Activated CD4-positive, alpha-beta T cell treated with anti-CD3 and anti-CD28 coated beads, Interleukin-2, amount 10 ng/mL, durations not matched to agents 7 days and 5 days (primary cell): ENCODE data around the gene RASA3. TPM values are rescaled to one million over a fixed set of nuclear protein-coding genes. Genes with fewer than 3 reads are reported as not detected.
A peak's percentile ranks its signal among the peaks of the same experiment; 100 is the strongest.
"Not testable (repeated sequence)": the region's sequence is repeated elsewhere in the genome, so short reads cannot be mapped to it uniquely, and the experiment has no call there.

Experiments used
- CTCF ChIA-PET: fragments of 350-600 bp; sonication (Branson Sonifier 250); formaldehyde crosslinking; loops from one replicate; lab custom pipeline; 2021; ENCODE audit warnings: antibody characterized with exemption; lab: Charles Lee
- POLR2A ChIA-PET: fragments of 350-600 bp; sonication (Branson Sonifier 250); formaldehyde crosslinking; loops from one replicate; lab custom pipeline; 2021; ENCODE audit warnings: antibody characterized with exemption; lab: Charles Lee
- DNase-seq: peaks from one replicate; pipeline ENCODE4 v3.0.0-alpha.2; 2020
- H3K27ac Mint-ChIP-seq: one replicate; pipeline ENCODE4 v1.8.0; 2021; ENCODE audit warnings: mild to moderate bottlenecking, moderate library complexity, mixed read lengths
- H3K27me3 Mint-ChIP-seq: one replicate; pipeline ENCODE4 v1.8.0; 2021; ENCODE audit warnings: mixed read lengths
- H3K36me3 Mint-ChIP-seq: one replicate; pipeline ENCODE4 v1.8.0; 2021; ENCODE audit warnings: low read depth, mixed read lengths
- H3K4me1 Mint-ChIP-seq: one replicate; pipeline ENCODE4 v1.8.0; 2021; ENCODE audit warnings: mixed read lengths
- H3K4me3 Mint-ChIP-seq: one replicate; pipeline ENCODE4 v1.8.0; 2021; ENCODE audit warnings: mild to moderate bottlenecking, moderate library complexity, mixed read lengths
- H3K9me3 Mint-ChIP-seq: one replicate; pipeline ENCODE4 v1.8.0; 2021; ENCODE audit warnings: mixed read lengths
- total RNA-seq, 2 experiments: library from RNA; stranded (reverse); gene quantifications; one replicate each; pipeline ENCODE4 v1.2.3, GENCODE V29; 2021

The RASA3 gene
- total RNA-seq, 2 experiments from 2014 or later: 114 to 115 TPM

DNA sequence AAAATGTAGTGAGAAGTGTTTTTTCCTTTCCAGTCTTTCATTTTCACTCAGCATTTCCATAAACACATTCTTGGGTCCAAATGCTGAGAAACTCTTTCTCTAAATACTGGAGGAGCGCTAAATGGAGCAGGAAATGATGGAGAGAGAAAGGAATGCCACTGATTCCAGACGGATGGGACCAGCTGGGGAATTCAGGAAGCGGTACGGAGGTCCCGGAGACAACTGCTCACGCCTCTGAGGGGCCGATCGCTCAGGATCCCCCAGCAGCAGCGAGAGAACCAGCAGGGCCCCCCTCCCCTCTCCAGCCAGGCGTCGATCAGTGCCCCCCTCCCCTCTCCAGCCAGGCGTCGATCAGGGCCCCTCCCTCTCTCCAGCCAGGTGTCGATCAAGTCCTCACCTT, 13.2 kb downstream of the RASA3 start:
- ChIA-PET CTCF (no interaction called here), POLR2A (no interaction called here)
- Mint-ChIP-seq H3K27ac (peak overlapping the region; percentile 81), H3K4me3 (peak overlapping the region; percentile 30), H3K9me3 (no peaks in the 10 kb centered on the region), H3K4me1 (peaks cover 68% of the 10 kb centered on the region), H3K36me3 (peaks cover 53% of the 10 kb centered on the region), H3K27me3 (no peaks in the 10 kb centered on the region)
- DNase-seq: no peak

DNA sequence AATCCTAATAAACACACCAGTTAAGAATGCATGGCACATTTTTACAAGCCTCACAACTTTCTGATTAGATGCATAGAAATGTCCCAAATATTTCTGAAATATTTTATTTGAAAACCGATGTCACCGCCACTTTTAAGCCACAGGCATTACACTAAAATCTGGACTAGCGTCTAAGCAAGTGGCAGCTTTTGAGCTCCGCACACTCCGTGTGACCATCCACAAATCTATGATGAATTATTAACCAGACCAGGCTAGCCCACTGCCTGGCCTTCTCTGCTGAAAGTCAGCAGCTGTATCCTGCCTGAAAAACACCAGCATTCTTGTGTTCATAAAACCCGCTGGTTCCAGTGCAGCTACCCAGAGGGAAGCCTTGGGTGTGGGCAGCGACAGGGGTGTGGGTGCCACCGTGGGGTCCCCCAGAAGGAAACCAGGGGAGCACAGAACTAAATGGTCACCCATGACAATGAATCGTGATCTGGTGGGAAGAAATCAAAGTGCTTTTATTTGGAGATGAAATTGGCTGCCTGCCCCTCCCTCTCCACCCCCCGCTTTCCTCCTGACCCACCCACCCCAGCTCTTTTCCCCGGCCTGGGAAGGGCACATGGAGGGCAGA, 13.8 kb downstream of the RASA3 start:
- ChIA-PET POLR2A (no interaction called here), CTCF (interaction anchor here (1.0 kb wide), 1 partner anchor 10 kb away, joined by 4 read pairs; no protein-coding TSS in a partner anchor)
- Mint-ChIP-seq H3K36me3 (peaks cover 50% of the 10 kb centered on the region), H3K9me3 (no peaks in the 10 kb centered on the region), H3K27me3 (no peaks in the 10 kb centered on the region), H3K27ac (peak overlapping the region; percentile 81), H3K4me1 (peaks cover 66% of the 10 kb centered on the region), H3K4me3 (no peak overlapping the region)
- DNase-seq: no peak

GRCh38 chr13:114118086-114118485, 14.3 kb downstream of the RASA3 start:
- peaks cover 50% of the 10 kb centered on the region for H3K36me3 Mint-ChIP-seq
- peaks cover 66% of the 10 kb centered on the region for H3K4me1 Mint-ChIP-seq
- H3K4me3 Mint-ChIP-seq: no peak overlapping the region
- no peak for DNase-seq
- no peaks in the 10 kb centered on the region for H3K9me3 Mint-ChIP-seq
- ChIA-PET POLR2A (no interaction called here), CTCF (interaction anchor here (1.0 kb wide), 1 partner anchor 10 kb away, joined by 4 read pairs; no protein-coding TSS in a partner anchor)
- no peaks in the 10 kb centered on the region for H3K27me3 Mint-ChIP-seq
- H3K27ac Mint-ChIP-seq: peak overlapping the region; percentile 21

GRCh38 chr13:114117341-114117874, 15.0 kb downstream of the RASA3 start:
- POLR2A ChIA-PET, H3K4me3 Mint-ChIP-seq, CTCF ChIA-PET, DNase-seq, H3K27me3 Mint-ChIP-seq, H3K9me3 Mint-ChIP-seq: not testable (repeated sequence)
- Mint-ChIP-seq H3K36me3 (peaks cover 51% of the 10 kb centered on the region), H3K4me1 (peaks cover 67% of the 10 kb centered on the region), H3K27ac (peak overlapping the region; percentile 31)

- DNase-seq: no peak
- Mint-ChIP-seq H3K4me1 (peaks cover 71% of the 10 kb centered on the region), H3K36me3 (peaks cover 55% of the 10 kb centered on the region), H3K27ac (no peak overlapping the region), H3K4me3 (no peak overlapping the region), H3K27me3 (no peaks in the 10 kb centered on the region), H3K9me3 (no peaks in the 10 kb centered on the region)
- ChIA-PET CTCF (no interaction called here), POLR2A (no interaction called here)
Observed at GRCh38 chr13:114116734-114117133, 15.7 kb downstream of the RASA3 start.

GRCh38 chr13:114115796-114116195, 16.6 kb downstream of the RASA3 start:
- no peak overlapping the region for H3K27ac Mint-ChIP-seq
- no peaks in the 10 kb centered on the region for H3K27me3 Mint-ChIP-seq
- POLR2A ChIA-PET: no interaction called here
- peaks cover 67% of the 10 kb centered on the region for H3K4me1 Mint-ChIP-seq
- no peak for DNase-seq
- no peaks in the 10 kb centered on the region for H3K9me3 Mint-ChIP-seq
- H3K36me3 Mint-ChIP-seq: peaks cover 56% of the 10 kb centered on the region
- no peak overlapping the region for H3K4me3 Mint-ChIP-seq
- CTCF ChIA-PET: no interaction called here

GRCh38 chr13:114115191-114115671, 17.2 kb downstream of the RASA3 start:
- H3K9me3 Mint-ChIP-seq: no peaks in the 10 kb centered on the region

DNA sequence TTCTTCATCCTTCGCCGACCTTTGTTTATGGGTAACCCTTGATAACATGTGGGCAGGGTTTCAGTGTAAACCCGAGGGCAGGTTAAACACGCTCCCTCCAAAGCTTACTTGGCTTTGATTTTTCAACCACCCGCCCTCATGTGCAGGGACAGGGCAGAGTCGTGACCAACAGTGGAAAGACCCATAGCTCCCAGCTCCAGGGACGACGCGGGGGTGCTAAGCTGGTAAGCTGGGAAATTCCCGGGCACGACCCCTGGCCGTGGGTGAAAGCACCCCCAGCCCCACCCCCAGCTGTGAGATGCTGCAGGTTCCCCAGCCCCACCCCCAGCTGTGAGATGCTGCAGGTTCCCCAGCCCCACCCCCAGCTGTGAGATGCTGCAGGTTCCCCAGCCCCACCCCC, 17.8 kb downstream of the RASA3 start:
- Mint-ChIP-seq H3K27ac (peak overlapping the region; percentile 64), H3K4me1 (peaks cover 73% of the 10 kb centered on the region), H3K36me3 (peaks cover 56% of the 10 kb centered on the region)
- DNase-seq, POLR2A ChIA-PET, H3K9me3 Mint-ChIP-seq, H3K27me3 Mint-ChIP-seq, H3K4me3 Mint-ChIP-seq: not testable (repeated sequence)
- CTCF ChIA-PET: interaction anchor here (1.2 kb wide), 1 partner anchor 34 kb away, joined by 3 read pairs; no protein-coding TSS in a partner anchor

More at GRCh38 chr13:114115191-114115671, 17.2 kb downstream of the RASA3 start:
- POLR2A ChIA-PET: no interaction called here
- DNase-seq: no peak
- CTCF ChIA-PET: no interaction called here
- H3K4me1 Mint-ChIP-seq: peaks cover 68% of the 10 kb centered on the region
- H3K36me3 Mint-ChIP-seq: peaks cover 56% of the 10 kb centered on the region
- no peaks in the 10 kb centered on the region for H3K27me3 Mint-ChIP-seq
- peak overlapping the region; percentile 64 for H3K27ac Mint-ChIP-seq
- H3K4me3 Mint-ChIP-seq: no peak overlapping the region

DNA sequence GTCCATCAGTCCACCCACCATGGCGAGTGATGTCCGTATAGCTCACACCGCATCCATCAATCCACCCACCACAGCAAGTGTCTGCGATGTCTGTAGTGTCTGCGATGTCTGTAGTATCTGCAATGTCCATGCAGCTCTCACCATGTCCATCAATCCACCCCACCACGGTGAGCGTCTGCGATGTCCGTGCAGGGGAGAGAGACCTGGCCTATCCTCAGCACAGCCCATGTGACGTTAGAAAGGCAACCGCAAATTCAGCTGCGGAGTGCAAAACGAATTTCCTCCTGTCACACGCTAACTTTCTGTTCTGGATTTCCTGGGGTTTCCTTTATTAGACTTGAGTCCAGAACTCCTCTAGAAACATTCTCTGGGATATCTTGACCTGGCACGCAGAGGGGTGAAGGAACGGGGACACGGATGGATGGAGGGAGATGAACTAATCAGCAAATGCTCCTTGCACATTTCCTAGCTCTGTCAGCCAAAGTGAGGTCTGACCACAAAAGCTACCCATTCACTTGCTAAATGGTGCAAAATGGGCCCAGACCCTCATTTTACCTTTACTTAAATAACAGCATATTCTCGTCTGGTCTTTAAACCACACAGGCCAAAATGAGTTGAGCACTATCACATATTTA, 18.3 kb downstream of the RASA3 start:
- POLR2A ChIA-PET: interaction anchor here (0.7 kb wide), 1 partner anchor 27 kb away, joined by 3 read pairs; no protein-coding TSS in a partner anchor
- H3K4me3 Mint-ChIP-seq: no peak overlapping the region
- peaks cover 61% of the 10 kb centered on the region for H3K36me3 Mint-ChIP-seq

DNA sequence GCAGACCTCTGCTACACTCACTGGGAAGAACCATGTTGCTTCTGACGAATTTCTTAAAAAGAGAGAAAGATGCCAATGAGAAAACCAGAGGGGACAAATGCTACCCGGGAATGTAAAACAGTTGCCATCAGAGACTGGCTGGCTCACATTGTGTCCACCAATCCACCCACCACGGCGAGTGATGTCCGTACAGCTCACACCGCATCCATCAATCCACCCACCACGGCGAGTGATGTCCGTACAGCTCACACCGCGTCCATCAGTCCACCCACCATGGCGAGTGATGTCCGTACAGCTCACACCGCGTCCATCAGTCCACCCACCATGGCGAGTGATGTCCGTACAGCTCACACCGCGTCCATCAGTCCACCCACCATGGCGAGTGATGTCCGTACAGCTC, 19.0 kb downstream of the RASA3 start:
- peaks cover 63% of the 10 kb centered on the region for H3K36me3 Mint-ChIP-seq
- ChIA-PET CTCF (interaction anchor here (0.7 to 1.2 kb wide), 3 partner anchors 35 to 160 kb away, joined by 3 read pairs; no protein-coding TSS in a partner anchor), POLR2A (interaction anchor here (0.7 kb wide), 1 partner anchor 26 kb away, joined by 3 read pairs; no protein-coding TSS in a partner anchor)
- H3K4me3 Mint-ChIP-seq, H3K9me3 Mint-ChIP-seq, DNase-seq, H3K27me3 Mint-ChIP-seq: not testable (repeated sequence)
- H3K27ac Mint-ChIP-seq: peak overlapping the region; percentile 66
- peaks cover 75% of the 10 kb centered on the region for H3K4me1 Mint-ChIP-seq

More for the DNA sequence above, 18.3 kb downstream of the RASA3 start:
- Mint-ChIP-seq H3K27ac (peak overlapping the region; percentile 79), H3K27me3 (no peaks in the 10 kb centered on the region), H3K9me3 (no peaks in the 10 kb centered on the region), H3K4me1 (peaks cover 76% of the 10 kb centered on the region)
- CTCF ChIA-PET: interaction anchor here (0.7 to 1.2 kb wide), 2 partner anchors 34 to 40 kb away, joined by 3 read pairs; no protein-coding TSS in a partner anchor
- DNase-seq: no peak

DNA sequence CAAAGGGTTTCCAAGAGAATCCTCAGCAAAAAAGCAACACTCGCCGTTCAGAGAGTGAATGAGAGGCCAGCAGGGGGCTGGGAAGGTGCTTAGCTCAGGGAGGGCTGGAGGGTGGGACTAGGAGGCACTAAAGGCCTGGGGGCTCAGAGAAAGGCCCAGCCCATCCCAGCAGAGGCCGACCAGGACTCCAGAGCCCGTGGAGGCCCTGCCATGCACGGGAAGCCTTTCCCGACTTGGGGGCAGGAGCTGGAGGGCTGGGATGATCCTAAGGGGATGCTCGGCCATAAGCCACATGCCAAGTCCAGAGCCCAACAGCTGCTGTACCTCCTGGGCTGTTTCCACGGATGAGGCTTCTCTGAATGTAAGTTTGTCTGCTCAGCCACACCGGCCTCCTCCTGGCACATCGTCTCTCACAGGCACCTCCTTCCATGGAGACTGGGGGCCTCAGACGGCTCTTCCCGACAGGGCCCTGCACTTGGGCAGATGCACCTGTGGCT, 19.5 kb downstream of the RASA3 start:
- peaks cover 75% of the 10 kb centered on the region for H3K4me1 Mint-ChIP-seq
- H3K27ac Mint-ChIP-seq: peak overlapping the region; percentile 66
- peaks cover 64% of the 10 kb centered on the region for H3K36me3 Mint-ChIP-seq
- ChIA-PET CTCF (interaction anchor here (1.2 to 3.5 kb wide), 2 partner anchors 15 to 160 kb away, joined by 3 to 15 read pairs; no protein-coding TSS in a partner anchor), POLR2A (no interaction called here)
- no peak for DNase-seq
- H3K27me3 Mint-ChIP-seq: no peaks in the 10 kb centered on the region
- H3K9me3 Mint-ChIP-seq: no peaks in the 10 kb centered on the region
- H3K4me3 Mint-ChIP-seq: no peak overlapping the region

DNA sequence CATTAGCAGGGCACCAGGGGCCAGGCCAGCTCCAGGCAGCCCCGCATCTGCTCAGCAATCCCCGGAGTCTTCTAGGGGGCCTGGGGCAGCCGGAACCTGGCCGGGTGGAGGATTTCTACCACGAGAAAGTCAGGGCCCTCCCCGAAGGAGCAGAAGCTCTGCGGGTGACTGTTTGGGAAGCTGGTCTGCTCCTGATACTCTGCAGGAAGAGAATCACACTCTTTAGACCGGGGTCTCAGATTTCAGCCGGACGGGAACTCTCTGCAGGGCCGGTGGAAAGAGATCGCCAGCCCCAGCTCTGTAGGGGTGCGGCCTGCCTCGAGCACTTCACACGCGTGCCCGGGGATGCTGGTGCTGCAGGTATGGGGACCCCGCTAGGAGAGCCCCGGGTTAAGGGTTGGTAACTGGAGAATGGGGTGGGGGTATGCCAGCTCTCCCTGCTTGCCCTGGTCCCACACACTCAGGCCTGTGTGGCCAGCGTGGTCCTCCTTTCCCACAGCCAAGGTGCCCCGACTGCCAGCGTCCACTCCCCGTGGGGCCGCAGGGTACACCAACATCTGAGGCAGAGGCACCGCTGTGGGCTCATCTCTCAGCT, 20.1 kb downstream of the RASA3 start:
- POLR2A ChIA-PET: no interaction called here
- Mint-ChIP-seq H3K4me1 (peaks cover 73% of the 10 kb centered on the region), H3K36me3 (peaks cover 58% of the 10 kb centered on the region), H3K27me3 (no peaks in the 10 kb centered on the region), H3K4me3 (no peak overlapping the region), H3K27ac (peak overlapping the region; percentile 76), H3K9me3 (no peaks in the 10 kb centered on the region)
- CTCF ChIA-PET: interaction anchor here (1.2 to 3.5 kb wide), 2 partner anchors 15 to 159 kb away, joined by 3 to 15 read pairs; no protein-coding TSS in a partner anchor
- no peak for DNase-seq
